Esophagus muscularis mucosa (tissue), 4 donors: ENCODE data around the gene KNOP1.

Experiments
- EP300 ChIP-seq: sonication (generic); formaldehyde crosslinking; IDR thresholded peaks from one replicate; pipeline ENCODE4 v1.6.1; 2017; ENCODE audit warnings: antibody characterized with exemption
- POLR2A ChIP-seq: fragments of 450-650 bp; IDR thresholded peaks from one replicate; pipeline ENCODE4 v1.6.1; 2017; ENCODE audit warnings: antibody characterized with exemption, moderate library complexity, mild to moderate bottlenecking, low read depth
- POLR2AphosphoS5 ChIP-seq, 2 donors: sonication (generic); formaldehyde crosslinking; IDR thresholded peaks; one replicate each; pipeline ENCODE4 v1.6.1; 2017; ENCODE audit warnings: antibody characterized with exemption in 2 of 2
- TF ChIP-seq, protein P1 (sequence below), 3 experiments: fragments of 200-600 bp in 2 of 3; fragments of 450-650 bp in 1 of 3; sonication (generic) in 2 of 3; IDR thresholded peaks; one replicate each; pipeline ENCODE4 v1.5.1; 2017 to 2019; ENCODE audit warnings: antibody characterized with exemption in 3 of 3, mild to moderate bottlenecking in 2 of 3, moderate library complexity in 1 of 3

DNA sequence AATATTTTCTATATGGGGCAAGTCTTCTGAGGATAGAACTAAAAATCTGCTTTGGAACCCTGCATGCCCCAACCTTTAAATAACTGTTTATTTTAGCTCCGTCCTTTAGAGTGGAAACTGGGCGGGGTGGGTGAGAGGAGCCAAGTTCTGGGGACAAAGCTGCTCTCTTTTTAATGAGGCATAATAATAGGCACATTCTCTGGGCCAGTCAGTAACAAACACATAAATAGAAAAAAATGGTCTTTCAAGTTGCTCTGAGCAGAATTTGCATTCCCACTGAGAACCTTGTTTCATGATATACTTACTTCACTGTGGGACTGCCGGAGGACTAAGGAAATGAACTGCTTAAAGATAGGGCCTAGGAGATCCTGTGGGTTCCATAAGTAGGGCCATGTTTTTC lies 51.5 kb downstream of the KNOP1 start:
- no peak for TF ChIP-seq POLR2A
- TF ChIP-seq, protein P1, sequence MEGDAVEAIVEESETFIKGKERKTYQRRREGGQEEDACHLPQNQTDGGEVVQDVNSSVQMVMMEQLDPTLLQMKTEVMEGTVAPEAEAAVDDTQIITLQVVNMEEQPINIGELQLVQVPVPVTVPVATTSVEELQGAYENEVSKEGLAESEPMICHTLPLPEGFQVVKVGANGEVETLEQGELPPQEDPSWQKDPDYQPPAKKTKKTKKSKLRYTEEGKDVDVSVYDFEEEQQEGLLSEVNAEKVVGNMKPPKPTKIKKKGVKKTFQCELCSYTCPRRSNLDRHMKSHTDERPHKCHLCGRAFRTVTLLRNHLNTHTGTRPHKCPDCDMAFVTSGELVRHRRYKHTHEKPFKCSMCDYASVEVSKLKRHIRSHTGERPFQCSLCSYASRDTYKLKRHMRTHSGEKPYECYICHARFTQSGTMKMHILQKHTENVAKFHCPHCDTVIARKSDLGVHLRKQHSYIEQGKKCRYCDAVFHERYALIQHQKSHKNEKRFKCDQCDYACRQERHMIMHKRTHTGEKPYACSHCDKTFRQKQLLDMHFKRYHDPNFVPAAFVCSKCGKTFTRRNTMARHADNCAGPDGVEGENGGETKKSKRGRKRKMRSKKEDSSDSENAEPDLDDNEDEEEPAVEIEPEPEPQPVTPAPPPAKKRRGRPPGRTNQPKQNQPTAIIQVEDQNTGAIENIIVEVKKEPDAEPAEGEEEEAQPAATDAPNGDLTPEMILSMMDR (IDR thresholded peaks at IDR 0.05) = no peak
- TF ChIP-seq POLR2AphosphoS5 (IDR thresholded peaks at IDR 0.05) = no peak
- TF ChIP-seq EP300 = no peak
